ENCODE results near the gene HBZ. TPM values are rescaled to one million over a fixed set of nuclear protein-coding genes. Genes with fewer than 3 reads are reported as not detected.
A peak's percentile ranks its signal among the peaks of the same experiment; 100 is the strongest.

Gene HBZ
- total and polyA plus RNA-seq, 2 of the 13 experiments (the other 11 are each of a cell fraction or from before 2014, with no cell fraction given), result 0.21 TPM; not detected in 1

- TF ChIP-seq ZBTB40 (IDR thresholded peaks at IDR 0.05) (no peak), ZBTB40 (CRISPR knock-in tag; IDR thresholded peaks at IDR 0.05) (0 out of 2 replicates have a peak, but pooled peaks have one; percentile 18), STAT5B (CRISPR knock-in tag; IDR thresholded peaks at IDR 0.05) (no peak), MED1 (CRISPR knock-in tag; IDR thresholded peaks at IDR 0.05) (peak; percentile 61), MXI1 (IDR thresholded peaks at IDR 0.05; ENCODE audit: borderline replicate concordance, low read depth, low read length) (peak; percentile 82; the same call in 1 of the 3 replicates), TOE1 (CRISPR knock-in tag; IDR thresholded peaks at IDR 0.05) (no peak), RXRB (CRISPR knock-in tag; IDR thresholded peaks at IDR 0.05; ENCODE audit: borderline replicate concordance) (peak; percentile 63; the same call in 1 of the 2 replicates), HOXA3 (CRISPR knock-in tag; IDR thresholded peaks at IDR 0.05) (0 out of 2 replicates have a peak, but pooled peaks have one; percentile 49), ARNTL (CRISPR knock-in tag; IDR thresholded peaks at IDR 0.05) (peak; percentile 89), HNF4A (CRISPR knock-in tag; IDR thresholded peaks at IDR 0.05) (peak; percentile 60), ESRRA (CRISPR knock-in tag; IDR thresholded peaks at IDR 0.05; ENCODE audit: low read depth) (peak; percentile 99), FOXJ3 (CRISPR knock-in tag; IDR thresholded peaks at IDR 0.05; ENCODE audit: borderline replicate concordance) (no peak), ZNF251 (CRISPR knock-in tag; IDR thresholded peaks at IDR 0.05) (no peak), RXRA (CRISPR knock-in tag; IDR thresholded peaks at IDR 0.05) (peak; percentile 75), MTA1 (CRISPR knock-in tag; IDR thresholded peaks at IDR 0.05; ENCODE audit: borderline replicate concordance) (peak; percentile 70; the same call in 1 of the 2 replicates), ZNF598 (CRISPR knock-in tag; IDR thresholded peaks at IDR 0.05; ENCODE audit: borderline replicate concordance) (no peak), MXD1 (CRISPR knock-in tag; IDR thresholded peaks at IDR 0.05) (peak; percentile 62; the same call in 1 of the 2 replicates)
Measured at GRCh38 chr16:162271-162991, 10.0 kb downstream of the HBZ start (continued).
